PFSK-1 (cell line): ENCODE data around the gene SFRP5.

Source experiments
- FOXP2 ChIP-seq: optimal IDR thresholded peaks from 2 replicates; pipeline ENCODE3; 2011; ENCODE audit warnings: borderline replicate concordance, control low read depth, inconsistent platforms; ENCODE audit not compliant: insufficient read depth; ENCODE audit errors: extremely low read length, extremely low read depth
- POLR2AphosphoS5 ChIP-seq: IDR thresholded peaks from 2 replicates; pipeline ENCODE4 v1.6.1; 2012; ENCODE audit warnings: low read depth, mild to moderate bottlenecking, control low read depth, low read length, moderate library complexity
- REST ChIP-seq, 2 experiments: IDR thresholded peaks; 2 replicates each; pipeline versions ENCODE4 v1.6.1 to v1.8.0; 2011 to 2012; ENCODE audit warnings: low read depth in 2 of 2, low read length in 2 of 2, control low read depth in 1 of 2, inconsistent platforms in 1 of 2, mild to moderate bottlenecking in 1 of 2, moderate library complexity in 1 of 2; ENCODE audit not compliant: insufficient read depth in 1 of 2
- SIN3A ChIP-seq: IDR thresholded peaks from 2 replicates; pipeline ENCODE4 v1.6.1; 2012; ENCODE audit warnings: mild to moderate bottlenecking, low read length, moderate library complexity, borderline replicate concordance; ENCODE audit not compliant: insufficient read depth
- TAF1 ChIP-seq: IDR thresholded peaks from 2 replicates; pipeline ENCODE4 v1.6.1; 2012; ENCODE audit warnings: low read length, control low read depth, borderline replicate concordance; ENCODE audit not compliant: insufficient read depth

Gene SFRP5

GRCh38 chr10:97766106-97766810, 5.5 kb downstream of the SFRP5 start:
- TF ChIP-seq FOXP2: no peak
- no peak for TF ChIP-seq REST (IDR thresholded peaks at IDR 0.05; ENCODE audit: insufficient read depth in 1 of 2, low read depth in 2 of 2, low read length in 2 of 2)
- no peak for TF ChIP-seq TAF1
- no peak for TF ChIP-seq SIN3A
- TF ChIP-seq POLR2AphosphoS5: no peak

GRCh38 chr10:97765201-97765600, 6.6 kb downstream of the SFRP5 start:
- TF ChIP-seq SIN3A (no peak), POLR2AphosphoS5 (no peak), REST (IDR thresholded peaks at IDR 0.05; ENCODE audit: insufficient read depth in 1 of 2, low read depth in 2 of 2, low read length in 2 of 2) (no peak), FOXP2 (no peak), TAF1 (no peak)

GRCh38 chr10:97764519-97764931, 7.3 kb downstream of the SFRP5 start:
- TF ChIP-seq POLR2AphosphoS5 (no peak), TAF1 (no peak), FOXP2 (no peak), REST (IDR thresholded peaks at IDR 0.05; ENCODE audit: insufficient read depth in 1 of 2, low read depth in 2 of 2, low read length in 2 of 2) (no peak)

- no peak for TF ChIP-seq TAF1
- no peak for TF ChIP-seq SIN3A
- TF ChIP-seq POLR2AphosphoS5: no peak
- TF ChIP-seq REST (IDR thresholded peaks at IDR 0.05; ENCODE audit: insufficient read depth in 1 of 2, low read depth in 2 of 2, low read length in 2 of 2): no peak
- no peak for TF ChIP-seq FOXP2
Measured at GRCh38 chr10:97763947-97764346, 7.9 kb downstream of the SFRP5 start.

GRCh38 chr10:97763411-97763810, 8.4 kb downstream of the SFRP5 start:
- TF ChIP-seq FOXP2: no peak
